OCI-LY3 (cell line): ENCODE data around the gene DHX30.

ENCODE experiments used
- EZH2phosphoT487 ChIP-seq: fragments of 200-600 bp; shearing (Covaris generic); IDR thresholded peaks from 2 replicates; pipeline ENCODE4 v1.6.1; 2018; ENCODE audit warnings: antibody characterized with exemption, mixed run types, low read depth
- TF ChIP-seq, protein P1 (sequence below): fragments of 200-600, 300-600 bp; sonication (generic); IDR thresholded peaks from 2 replicates; pipeline ENCODE4 v1.5.1; 2014; ENCODE audit warnings: antibody characterized with exemption, low read length, low read depth

GRCh38 chr3:47854267-47854666 lies 51.3 kb downstream of the DHX30 start:
- TF ChIP-seq, protein P1, sequence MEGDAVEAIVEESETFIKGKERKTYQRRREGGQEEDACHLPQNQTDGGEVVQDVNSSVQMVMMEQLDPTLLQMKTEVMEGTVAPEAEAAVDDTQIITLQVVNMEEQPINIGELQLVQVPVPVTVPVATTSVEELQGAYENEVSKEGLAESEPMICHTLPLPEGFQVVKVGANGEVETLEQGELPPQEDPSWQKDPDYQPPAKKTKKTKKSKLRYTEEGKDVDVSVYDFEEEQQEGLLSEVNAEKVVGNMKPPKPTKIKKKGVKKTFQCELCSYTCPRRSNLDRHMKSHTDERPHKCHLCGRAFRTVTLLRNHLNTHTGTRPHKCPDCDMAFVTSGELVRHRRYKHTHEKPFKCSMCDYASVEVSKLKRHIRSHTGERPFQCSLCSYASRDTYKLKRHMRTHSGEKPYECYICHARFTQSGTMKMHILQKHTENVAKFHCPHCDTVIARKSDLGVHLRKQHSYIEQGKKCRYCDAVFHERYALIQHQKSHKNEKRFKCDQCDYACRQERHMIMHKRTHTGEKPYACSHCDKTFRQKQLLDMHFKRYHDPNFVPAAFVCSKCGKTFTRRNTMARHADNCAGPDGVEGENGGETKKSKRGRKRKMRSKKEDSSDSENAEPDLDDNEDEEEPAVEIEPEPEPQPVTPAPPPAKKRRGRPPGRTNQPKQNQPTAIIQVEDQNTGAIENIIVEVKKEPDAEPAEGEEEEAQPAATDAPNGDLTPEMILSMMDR, result no peak
- TF ChIP-seq EZH2phosphoT487, result no peak
